Measurements from ENCODE around the gene LRP1B.

- TF ChIP-seq ZNF274 (IDR thresholded peaks at IDR 0.05; ENCODE audit: low read depth, low read length) (no peak), SUZ12 (IDR thresholded peaks at IDR 0.05; ENCODE audit: extremely low read depth, insufficient read depth, insufficient read length) (no peak), YY1 (IDR thresholded peaks at IDR 0.05; ENCODE audit: insufficient read depth, insufficient read length) (no peak)
These were observed 904.3 kb downstream of the LRP1B start for GRCh38 chr2:141226560-141226959.

Measured in NT2/D1 (cell line).